ENCODE data around the gene CCDC12.

CCDC12 gene

DNA sequence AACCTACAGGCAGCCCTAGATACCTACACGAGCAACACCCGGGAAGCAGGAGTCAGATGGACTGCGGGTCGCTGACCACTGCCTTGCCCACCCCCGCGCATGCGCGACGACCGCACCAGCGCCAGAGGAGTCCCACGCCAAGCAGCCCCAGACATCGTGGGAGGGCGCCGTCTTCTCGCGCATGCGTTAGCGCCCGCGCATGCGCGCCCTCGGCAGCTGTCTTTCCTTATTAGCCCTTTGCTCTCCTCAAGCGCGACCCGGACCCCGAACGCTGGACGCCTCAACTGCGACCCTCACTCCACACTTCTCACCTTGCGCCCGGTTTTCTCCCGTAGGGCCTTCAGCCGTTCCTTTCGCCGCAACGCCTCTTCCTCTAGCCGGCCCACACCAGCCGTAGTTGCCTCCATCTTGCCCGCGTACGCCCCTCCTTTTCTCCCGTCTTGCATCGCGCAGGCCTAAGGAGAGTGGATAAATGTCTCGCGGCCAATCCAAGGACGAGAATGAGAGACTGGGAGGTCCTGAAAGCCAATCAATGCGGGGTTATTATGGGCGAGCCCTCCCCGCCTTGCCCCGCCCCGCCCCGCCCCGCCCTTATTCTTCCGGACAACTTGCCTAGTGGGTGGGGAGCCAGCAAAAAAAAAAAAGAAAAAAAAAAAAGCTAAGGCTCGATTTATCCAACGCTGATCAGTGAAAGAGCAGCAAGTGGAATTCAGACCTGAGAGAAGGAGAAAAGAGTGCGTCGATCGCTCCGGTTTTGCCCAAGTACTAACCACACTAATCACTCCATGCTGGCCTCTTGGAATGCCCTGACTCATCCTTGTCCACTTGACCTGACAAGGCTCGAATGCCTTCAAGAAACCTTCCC is at the start of gene CCDC12:
Gene CCDC12 (minus strand): TSS at position 420 of the 865 bp plus-strand sequence. CDS start 13 bp downstream, at position 407.
- peak; percentile 66 to 99 (median 97) for DNase-seq

DNA sequence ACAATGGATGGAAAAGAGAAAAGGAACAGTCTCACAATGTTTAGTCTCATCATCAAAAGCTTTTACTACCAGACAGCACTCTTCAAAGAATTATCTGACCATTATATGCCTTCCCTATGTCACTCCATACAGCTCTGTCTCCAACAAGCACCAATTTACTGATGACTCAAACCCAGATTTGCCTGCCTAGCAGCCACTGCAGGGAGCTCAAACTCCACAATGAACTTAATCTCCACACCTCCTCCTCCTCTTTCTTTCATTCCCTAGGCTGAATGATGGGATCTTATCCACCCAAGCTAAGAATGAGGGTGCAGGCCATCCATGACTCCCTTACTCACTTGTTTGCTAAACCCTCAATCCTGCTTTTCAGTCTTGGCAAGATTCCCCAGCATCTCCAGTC is 48.4 kb upstream of the CCDC12 start:
- DNase-seq: no peak

- no peak for DNase-seq
These were observed 46.1 kb upstream of the CCDC12 start for GRCh38 chr3:47022641-47023071.

GRCh38 chr3:47020311-47020710 is 43.8 kb upstream of the CCDC12 start:
- no peak for DNase-seq

- no peak for DNase-seq
These were observed 42.7 kb upstream of the CCDC12 start for GRCh38 chr3:47019201-47019600.

DNA sequence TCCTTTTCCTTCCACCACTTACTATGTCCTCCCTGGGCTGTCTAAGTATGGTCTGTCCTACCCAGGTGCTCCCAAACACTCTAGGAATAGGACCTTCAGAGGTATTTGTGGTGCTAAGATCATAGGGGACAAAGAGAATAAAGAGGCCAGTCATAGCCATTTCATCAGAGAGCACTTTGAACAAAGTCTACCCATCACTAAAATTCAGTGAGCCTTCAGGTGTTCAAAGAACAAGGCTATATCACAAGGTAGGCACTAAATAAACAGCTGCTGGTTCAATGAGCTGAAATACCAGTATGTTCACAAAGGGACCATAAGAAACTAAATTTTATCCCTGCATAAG is 41.7 kb upstream of the CCDC12 start:
- no peak for DNase-seq

- DNase-seq: no peak
These were observed 41.1 kb upstream of the CCDC12 start for GRCh38 chr3:47017504-47018268.

- DNase-seq: no peak
These were observed 40.4 kb upstream of the CCDC12 start for GRCh38 chr3:47016934-47017435.

- DNase-seq: no peak
These were observed 39.8 kb upstream of the CCDC12 start for GRCh38 chr3:47016086-47016933.

GRCh38 chr3:47015151-47015550 is 38.6 kb upstream of the CCDC12 start:
- no peak for DNase-seq

- DNase-seq: no peak
These were observed 37.5 kb upstream of the CCDC12 start for GRCh38 chr3:47014036-47014435.

DNA sequence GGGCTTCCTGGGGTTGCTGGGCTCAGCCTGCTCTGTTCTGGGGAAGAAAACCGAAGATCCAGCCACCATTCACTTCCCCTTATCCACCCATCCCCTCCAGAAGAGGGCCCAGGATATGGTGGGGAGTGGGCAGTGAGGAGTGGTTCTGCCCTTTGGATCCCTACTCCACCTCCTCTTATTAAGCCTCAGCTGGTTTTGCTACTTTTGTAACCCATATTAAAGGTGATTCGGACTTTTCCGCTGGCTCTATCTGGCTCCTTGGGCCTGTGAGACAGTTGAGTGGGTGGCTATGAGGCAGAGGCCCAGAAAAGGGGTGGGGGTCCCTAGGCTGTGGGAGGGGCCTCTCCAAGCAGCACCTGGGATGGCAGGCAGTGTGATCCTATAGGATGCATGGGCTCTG is 36.7 kb upstream of the CCDC12 start:
- DNase-seq: no peak

DNA sequence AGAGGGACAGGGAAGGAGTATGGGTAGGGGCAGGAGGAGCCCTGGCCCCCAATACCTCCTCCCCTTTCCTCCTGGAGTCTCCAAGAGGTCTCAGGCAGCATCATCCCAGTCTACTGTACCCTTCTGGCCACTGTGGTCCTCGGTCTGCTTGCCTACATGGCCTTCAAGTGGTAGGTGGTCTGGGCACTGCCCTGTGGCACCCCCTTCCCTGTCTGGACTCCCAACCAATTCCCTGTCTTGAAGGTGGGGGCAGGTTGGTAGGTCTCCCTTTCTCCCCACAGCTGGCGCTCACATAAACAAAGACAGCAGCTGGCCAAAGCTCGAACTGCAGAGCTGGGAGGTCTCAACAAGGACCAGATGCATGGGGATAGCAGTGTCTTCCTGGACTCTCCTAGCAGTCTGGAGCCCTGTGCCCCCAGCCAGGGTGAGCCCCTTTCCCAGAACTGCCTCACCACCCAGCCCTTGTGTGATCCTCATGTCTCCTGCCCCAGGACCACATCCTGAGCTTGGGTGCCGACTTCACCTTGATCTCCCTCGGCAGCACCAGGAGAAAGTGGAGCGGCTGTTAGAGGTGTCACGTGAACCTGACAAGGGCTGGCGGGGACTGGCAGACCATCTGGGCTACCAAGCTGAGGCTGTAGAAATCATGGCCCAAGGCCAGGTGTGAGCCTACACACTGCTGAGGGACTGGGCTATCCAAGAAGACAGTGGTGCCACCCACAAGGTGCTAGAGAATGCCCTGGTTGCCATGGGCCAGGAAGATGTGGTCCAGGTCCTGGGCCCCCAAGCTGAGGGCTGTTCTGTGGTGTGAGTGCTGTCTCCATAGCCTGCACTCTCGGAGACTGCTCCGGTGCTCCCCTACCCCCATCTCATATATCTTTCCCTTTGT is 36.0 kb upstream of the CCDC12 start:
- DNase-seq: no peak

GRCh38 chr3:47011371-47011770 is 34.8 kb upstream of the CCDC12 start:
- no peak for DNase-seq

DNA sequence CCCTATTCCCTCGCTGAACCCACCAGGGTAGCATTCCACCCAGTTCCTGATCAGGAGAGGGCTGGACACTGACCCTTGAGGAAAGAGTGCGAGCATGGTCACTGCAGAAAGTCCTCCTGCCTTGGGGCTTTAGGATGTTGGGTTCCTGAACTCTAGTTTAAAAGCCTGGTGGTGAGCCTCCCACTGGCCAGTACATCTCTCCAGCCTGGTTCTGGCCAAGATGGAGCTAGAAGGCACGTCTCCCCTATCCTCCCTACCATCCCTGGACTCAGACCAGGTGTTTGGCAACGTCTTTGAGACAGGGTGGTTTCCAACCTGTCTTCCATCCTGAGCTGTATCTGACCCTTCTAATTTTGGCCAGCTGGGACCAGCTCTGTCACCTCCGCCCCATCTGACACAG is 34.4 kb upstream of the CCDC12 start:
- DNase-seq: no peak

GRCh38 chr3:47010111-47010712 is 33.7 kb upstream of the CCDC12 start:
- DNase-seq: peak in 2 of 56 donors; percentile 15 to 17

- peak in 55 of 56 donors; percentile 43 to 92 (median 82) for DNase-seq
These were observed 32.9 kb upstream of the CCDC12 start for GRCh38 chr3:47009225-47010110.

- DNase-seq: no peak
These were observed 32.3 kb upstream of the CCDC12 start for GRCh38 chr3:47008851-47009224.

- no peak for DNase-seq
These were observed 31.8 kb upstream of the CCDC12 start for GRCh38 chr3:47008234-47008796.

Measured in nucleus accumbens (tissue), 56 donors.